H9 (cell line): ENCODE results near the gene MERTK. TPM values are rescaled to one million over a fixed set of nuclear protein-coding genes. Genes with fewer than 3 reads are reported as not detected.

Experiments used
- DNase-seq: peaks from one replicate; pipeline ENCODE4 v3.0.0-alpha.2; 2017
- H2AFZ ChIP-seq: one replicate; pipeline ENCODE4 v1.6.1; 2013; ENCODE audit warnings: mild to moderate bottlenecking, low read length, control low read depth, moderate library complexity
- H2AK5ac ChIP-seq: 2 replicates; pipeline ENCODE4 v1.6.1; 2013; ENCODE audit warnings: low read length, control low read depth, mixed read lengths; ENCODE audit not compliant: insufficient read length
- H2BK120ac ChIP-seq: one replicate; pipeline ENCODE4 v1.6.1; 2013; ENCODE audit warnings: low read depth, mild to moderate bottlenecking, low read length, control low read depth, inconsistent platforms; ENCODE audit not compliant: poor library complexity, severe bottlenecking
- H2BK12ac ChIP-seq: 2 replicates; pipeline ENCODE4 v1.6.1; 2013; ENCODE audit warnings: low read length, control low read depth, mixed read lengths, low read depth; ENCODE audit not compliant: insufficient read length
- H2BK15ac ChIP-seq: 2 replicates; pipeline ENCODE4 v1.6.1; 2013; ENCODE audit warnings: low read depth, low read length, control low read depth
- H2BK20ac ChIP-seq: one replicate; pipeline ENCODE4 v1.6.1; 2013; ENCODE audit warnings: low read depth, mild to moderate bottlenecking, low read length, control low read depth, inconsistent platforms; ENCODE audit not compliant: poor library complexity, severe bottlenecking
- H2BK5ac ChIP-seq: 2 replicates; pipeline ENCODE4 v1.6.1; 2013; ENCODE audit warnings: low read length, control low read depth, mixed read lengths; ENCODE audit not compliant: insufficient read length
- H3K14ac ChIP-seq: 2 replicates; pipeline ENCODE4 v1.6.1; 2013; ENCODE audit warnings: low read length, control low read depth; ENCODE audit not compliant: insufficient read depth
- H3K18ac ChIP-seq: 2 replicates; pipeline ENCODE4 v1.6.1; 2013; ENCODE audit warnings: low read depth, mild to moderate bottlenecking, mixed read lengths, low read length, control low read depth; ENCODE audit not compliant: insufficient read length
- H3K23ac ChIP-seq: 2 replicates; pipeline ENCODE4 v1.6.1; 2013; ENCODE audit warnings: low read length, control low read depth, mixed read lengths, low read depth; ENCODE audit not compliant: insufficient read length
- H3K23me2 ChIP-seq: 2 replicates; pipeline ENCODE4 v1.6.1; 2013; ENCODE audit warnings: low read depth, mild to moderate bottlenecking, mixed read lengths, low read length, control low read depth; ENCODE audit not compliant: insufficient read length, poor library complexity, severe bottlenecking
- H3K27ac ChIP-seq: 2 replicates; pipeline ENCODE4 v1.5.1; 2013; ENCODE audit warnings: low read length, control low read depth, mixed read lengths, low read depth; ENCODE audit not compliant: insufficient read length
- H3K27me3 ChIP-seq: 2 replicates; pipeline ENCODE4 v1.6.1; 2013; ENCODE audit warnings: low read length, control low read depth, inconsistent platforms; ENCODE audit not compliant: insufficient read depth
- H3K4ac ChIP-seq: 2 replicates; pipeline ENCODE4 v1.6.1; 2013; ENCODE audit warnings: low read depth, mild to moderate bottlenecking, control low read depth, inconsistent platforms, low read length, moderate library complexity
- H3K4me1 ChIP-seq: 2 replicates; pipeline ENCODE4 v1.6.1; 2013; ENCODE audit warnings: low read length, control low read depth, inconsistent platforms; ENCODE audit not compliant: insufficient read depth
- H3K4me2 ChIP-seq: 2 replicates; pipeline ENCODE4 v1.6.1; 2013; ENCODE audit warnings: low read length, control low read depth, mixed read lengths; ENCODE audit not compliant: insufficient read length, insufficient read depth
- H3K56ac ChIP-seq: 2 replicates; pipeline ENCODE4 v1.6.1; 2013; ENCODE audit warnings: low read depth, mild to moderate bottlenecking, mixed read lengths, low read length, control low read depth; ENCODE audit not compliant: insufficient read length
- H3K79me1 ChIP-seq: 2 replicates; pipeline ENCODE4 v1.6.1; 2013; ENCODE audit warnings: low read depth, mild to moderate bottlenecking, moderate library complexity, low read length, control low read depth, inconsistent platforms; ENCODE audit not compliant: insufficient read depth, poor library complexity, severe bottlenecking
- H3K79me2 ChIP-seq: 2 replicates; pipeline ENCODE4 v1.6.1; 2013; ENCODE audit warnings: low read length, control low read depth, inconsistent platforms; ENCODE audit not compliant: insufficient read depth
- H3K9ac ChIP-seq: 2 replicates; pipeline ENCODE4 v1.6.1; 2013; ENCODE audit warnings: low read length, control low read depth, mixed read lengths; ENCODE audit not compliant: insufficient read length; ENCODE audit errors: extremely low read depth
- H3K9me3 ChIP-seq: one replicate; pipeline ENCODE4 v1.6.1; 2013; ENCODE audit warnings: low read depth, low read length, inconsistent platforms; ENCODE audit not compliant: control insufficient read depth
- H3T11ph ChIP-seq: one replicate; pipeline ENCODE4 v1.6.1; 2013; ENCODE audit warnings: mild to moderate bottlenecking, low read length, control low read depth, inconsistent platforms
- H4K20me1 ChIP-seq: one replicate; pipeline ENCODE4 v1.6.1; 2013; ENCODE audit not compliant: control insufficient read depth, insufficient read length, insufficient read depth
- H4K5ac ChIP-seq: 2 replicates; pipeline ENCODE4 v1.6.1; 2013; ENCODE audit warnings: low read depth, mild to moderate bottlenecking, mixed read lengths, low read length, control low read depth; ENCODE audit not compliant: insufficient read length
- H4K8ac ChIP-seq: replicated peaks from 2 replicates; pipeline ENCODE4 v1.6.1; 2013; ENCODE audit warnings: low read length, control low read depth, mixed read lengths, low read depth; ENCODE audit not compliant: insufficient read length
- H4K91ac ChIP-seq: 2 replicates; pipeline ENCODE4 v1.6.1; 2013; ENCODE audit warnings: low read depth, mild to moderate bottlenecking, moderate library complexity, mixed read lengths, low read length, control low read depth; ENCODE audit not compliant: insufficient read length
- H3K27ac Mint-ChIP-seq, 3 experiments: 2 replicates in 2 of 3; 3 replicates in 1 of 3; pipeline ENCODE4 v1.8.0; 2020 to 2021; ENCODE audit warnings: mixed read lengths in 3 of 3, mild to moderate bottlenecking in 1 of 3, moderate library complexity in 1 of 3
- H3K27me3 Mint-ChIP-seq: 2 replicates; pipeline ENCODE4 v1.8.0; 2021; ENCODE audit warnings: low read depth, mild to moderate bottlenecking, moderate library complexity, mixed read lengths
- H3K36me3 Mint-ChIP-seq, 3 experiments: 2 replicates in 2 of 3; 3 replicates in 1 of 3; pipeline ENCODE4 v1.8.0; 2020 to 2021; ENCODE audit warnings: low read depth in 3 of 3, mixed read lengths in 3 of 3; ENCODE audit not compliant: insufficient read depth in 1 of 3
- H3K4me1 Mint-ChIP-seq, 2 experiments: 2 replicates each; pipeline ENCODE4 v1.8.0; 2020; ENCODE audit warnings: mixed read lengths in 2 of 2
- H3K4me3 Mint-ChIP-seq, 2 experiments: 2 replicates in 1 of 2; 3 replicates in 1 of 2; pipeline ENCODE4 v1.8.0; 2020 to 2021; ENCODE audit warnings: mild to moderate bottlenecking in 2 of 2, mixed read lengths in 2 of 2, moderate library complexity in 1 of 2
- H3K9me3 Mint-ChIP-seq, 2 experiments: 2 replicates in 1 of 2; 3 replicates in 1 of 2; pipeline ENCODE4 v1.8.0; 2020; ENCODE audit warnings: mild to moderate bottlenecking in 2 of 2, mixed read lengths in 2 of 2, moderate library complexity in 1 of 2
- total RNA-seq: library from RNA; stranded (reverse); gene quantifications from 2 replicates; pipeline ENCODE4 v1.2.1, GENCODE V29; 2021
- TF ChIP-seq, protein P1 (sequence below): fragments of 200-600 bp; sonication (generic); conservative IDR thresholded peaks from 3 replicates; pipeline ENCODE4 v1.8.0; 2021; ENCODE audit warnings: antibody characterized with exemption, mild to moderate bottlenecking

Gene MERTK
- total RNA-seq, 1 experiment from 2014 or later = 4.8 TPM

DNA sequence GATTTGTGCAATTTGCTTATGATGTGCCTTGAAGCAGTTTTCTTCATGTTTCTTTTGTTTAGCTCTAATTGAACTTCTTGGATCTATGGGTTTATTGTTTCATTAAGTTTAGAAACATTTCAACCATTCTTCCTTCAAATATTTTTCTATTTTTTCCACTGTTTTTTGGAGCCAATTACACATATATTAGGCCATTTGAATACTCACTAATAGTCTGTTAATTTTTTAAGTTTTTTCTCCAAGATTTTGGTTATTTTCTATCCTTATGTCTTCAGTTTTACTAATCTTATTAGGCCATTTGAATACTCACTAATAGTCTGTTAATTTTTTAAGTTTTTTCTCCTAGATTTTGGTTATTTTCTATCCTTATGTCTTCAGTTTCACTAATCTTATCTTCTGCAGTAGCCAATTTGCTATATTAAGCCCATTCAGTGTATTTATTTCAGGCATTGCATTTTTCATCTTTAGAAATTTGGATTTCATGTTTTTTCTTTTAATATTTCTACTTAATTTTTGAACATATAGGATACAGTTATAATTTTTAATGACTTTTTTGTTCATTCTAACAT is 147.1 kb downstream of the MERTK start:
- H3K36me3 Mint-ChIP-seq = peaks cover 4 to 37% (median 9%) of the 10 kb centered on the region in 3 experiments; a peak in 6 of 7 replicates
- no peak overlapping the region for H2AK5ac ChIP-seq
- no peak overlapping the region for H3K18ac ChIP-seq
- no peak overlapping the region for H2BK12ac ChIP-seq
- H4K5ac ChIP-seq = no peak overlapping the region
- H4K8ac ChIP-seq = no peak overlapping the region
- H3K9me3 ChIP-seq = no peaks in the 10 kb centered on the region
- no peak overlapping the region for H3K4me2 ChIP-seq
- H3K4me1 ChIP-seq = no peaks in the 10 kb centered on the region
- H3K27ac Mint-ChIP-seq = no peak overlapping the region
- no peaks in the 10 kb centered on the region for H3K23me2 ChIP-seq
- H3K79me2 ChIP-seq = no peaks in the 10 kb centered on the region
- no peak overlapping the region for H2BK120ac ChIP-seq
- no peak overlapping the region for H2BK15ac ChIP-seq
- H3K56ac ChIP-seq = no peak overlapping the region
- peak overlapping the region in 1 of 2 experiments; percentile 36; a peak in 1 of 5 replicates for H3K4me3 Mint-ChIP-seq
- H2BK5ac ChIP-seq = no peak overlapping the region
- no peaks in the 10 kb centered on the region for H4K20me1 ChIP-seq
- no peak for DNase-seq
- peaks cover 27 to 36% of the 10 kb centered on the region in 2 experiments for H3K9me3 Mint-ChIP-seq
- no peak overlapping the region for H4K91ac ChIP-seq
- no peak overlapping the region for H2AFZ ChIP-seq
- no peak overlapping the region for H2BK20ac ChIP-seq
- no peak overlapping the region for H3K27ac ChIP-seq
- TF ChIP-seq, protein P1, sequence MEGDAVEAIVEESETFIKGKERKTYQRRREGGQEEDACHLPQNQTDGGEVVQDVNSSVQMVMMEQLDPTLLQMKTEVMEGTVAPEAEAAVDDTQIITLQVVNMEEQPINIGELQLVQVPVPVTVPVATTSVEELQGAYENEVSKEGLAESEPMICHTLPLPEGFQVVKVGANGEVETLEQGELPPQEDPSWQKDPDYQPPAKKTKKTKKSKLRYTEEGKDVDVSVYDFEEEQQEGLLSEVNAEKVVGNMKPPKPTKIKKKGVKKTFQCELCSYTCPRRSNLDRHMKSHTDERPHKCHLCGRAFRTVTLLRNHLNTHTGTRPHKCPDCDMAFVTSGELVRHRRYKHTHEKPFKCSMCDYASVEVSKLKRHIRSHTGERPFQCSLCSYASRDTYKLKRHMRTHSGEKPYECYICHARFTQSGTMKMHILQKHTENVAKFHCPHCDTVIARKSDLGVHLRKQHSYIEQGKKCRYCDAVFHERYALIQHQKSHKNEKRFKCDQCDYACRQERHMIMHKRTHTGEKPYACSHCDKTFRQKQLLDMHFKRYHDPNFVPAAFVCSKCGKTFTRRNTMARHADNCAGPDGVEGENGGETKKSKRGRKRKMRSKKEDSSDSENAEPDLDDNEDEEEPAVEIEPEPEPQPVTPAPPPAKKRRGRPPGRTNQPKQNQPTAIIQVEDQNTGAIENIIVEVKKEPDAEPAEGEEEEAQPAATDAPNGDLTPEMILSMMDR = no peak
- no peak overlapping the region for H3K9ac ChIP-seq
- H3K23ac ChIP-seq = no peak overlapping the region
- H3T11ph ChIP-seq = no peak overlapping the region
- H3K27me3 Mint-ChIP-seq = peaks cover 2% of the 10 kb centered on the region; the same call in 1 of the 2 replicates
- no peak overlapping the region for H3K4ac ChIP-seq
- no peak overlapping the region for H3K14ac ChIP-seq
- H3K4me1 Mint-ChIP-seq = peaks cover 42 to 48% of the 10 kb centered on the region in 2 experiments
- H3K27me3 ChIP-seq = no peaks in the 10 kb centered on the region
- no peaks in the 10 kb centered on the region for H3K79me1 ChIP-seq
